H9 (cell line): ENCODE measurements around the gene TRNAU1AP. TPM values are rescaled to one million over a fixed set of nuclear protein-coding genes. Genes with fewer than 3 reads are reported as not detected.

ENCODE experiments used
- DNase-seq: peaks from one replicate; pipeline ENCODE4 v3.0.0-alpha.2; 2017
- H2AFZ ChIP-seq: one replicate; pipeline ENCODE4 v1.6.1; 2013; ENCODE audit warnings: mild to moderate bottlenecking, low read length, control low read depth, moderate library complexity
- H2AK5ac ChIP-seq: 2 replicates; pipeline ENCODE4 v1.6.1; 2013; ENCODE audit warnings: low read length, control low read depth, mixed read lengths; ENCODE audit not compliant: insufficient read length
- H2BK120ac ChIP-seq: one replicate; pipeline ENCODE4 v1.6.1; 2013; ENCODE audit warnings: low read depth, mild to moderate bottlenecking, low read length, control low read depth, inconsistent platforms; ENCODE audit not compliant: poor library complexity, severe bottlenecking
- H2BK12ac ChIP-seq: 2 replicates; pipeline ENCODE4 v1.6.1; 2013; ENCODE audit warnings: low read length, control low read depth, mixed read lengths, low read depth; ENCODE audit not compliant: insufficient read length
- H2BK15ac ChIP-seq: 2 replicates; pipeline ENCODE4 v1.6.1; 2013; ENCODE audit warnings: low read depth, low read length, control low read depth
- H2BK20ac ChIP-seq: one replicate; pipeline ENCODE4 v1.6.1; 2013; ENCODE audit warnings: low read depth, mild to moderate bottlenecking, low read length, control low read depth, inconsistent platforms; ENCODE audit not compliant: poor library complexity, severe bottlenecking
- H2BK5ac ChIP-seq: 2 replicates; pipeline ENCODE4 v1.6.1; 2013; ENCODE audit warnings: low read length, control low read depth, mixed read lengths; ENCODE audit not compliant: insufficient read length
- H3K14ac ChIP-seq: 2 replicates; pipeline ENCODE4 v1.6.1; 2013; ENCODE audit warnings: low read length, control low read depth; ENCODE audit not compliant: insufficient read depth
- H3K18ac ChIP-seq: 2 replicates; pipeline ENCODE4 v1.6.1; 2013; ENCODE audit warnings: low read depth, mild to moderate bottlenecking, mixed read lengths, low read length, control low read depth; ENCODE audit not compliant: insufficient read length
- H3K23ac ChIP-seq: 2 replicates; pipeline ENCODE4 v1.6.1; 2013; ENCODE audit warnings: low read length, control low read depth, mixed read lengths, low read depth; ENCODE audit not compliant: insufficient read length
- H3K23me2 ChIP-seq: 2 replicates; pipeline ENCODE4 v1.6.1; 2013; ENCODE audit warnings: low read depth, mild to moderate bottlenecking, mixed read lengths, low read length, control low read depth; ENCODE audit not compliant: insufficient read length, poor library complexity, severe bottlenecking
- H3K27ac ChIP-seq: 2 replicates; pipeline ENCODE4 v1.5.1; 2013; ENCODE audit warnings: low read length, control low read depth, mixed read lengths, low read depth; ENCODE audit not compliant: insufficient read length
- H3K27me3 ChIP-seq: 2 replicates; pipeline ENCODE4 v1.6.1; 2013; ENCODE audit warnings: low read length, control low read depth, inconsistent platforms; ENCODE audit not compliant: insufficient read depth
- H3K4ac ChIP-seq: 2 replicates; pipeline ENCODE4 v1.6.1; 2013; ENCODE audit warnings: low read depth, mild to moderate bottlenecking, control low read depth, inconsistent platforms, low read length, moderate library complexity
- H3K4me1 ChIP-seq: 2 replicates; pipeline ENCODE4 v1.6.1; 2013; ENCODE audit warnings: low read length, control low read depth, inconsistent platforms; ENCODE audit not compliant: insufficient read depth
- H3K4me2 ChIP-seq: 2 replicates; pipeline ENCODE4 v1.6.1; 2013; ENCODE audit warnings: low read length, control low read depth, mixed read lengths; ENCODE audit not compliant: insufficient read length, insufficient read depth
- H3K56ac ChIP-seq: 2 replicates; pipeline ENCODE4 v1.6.1; 2013; ENCODE audit warnings: low read depth, mild to moderate bottlenecking, mixed read lengths, low read length, control low read depth; ENCODE audit not compliant: insufficient read length
- H3K79me1 ChIP-seq: 2 replicates; pipeline ENCODE4 v1.6.1; 2013; ENCODE audit warnings: low read depth, mild to moderate bottlenecking, moderate library complexity, low read length, control low read depth, inconsistent platforms; ENCODE audit not compliant: insufficient read depth, poor library complexity, severe bottlenecking
- H3K79me2 ChIP-seq: 2 replicates; pipeline ENCODE4 v1.6.1; 2013; ENCODE audit warnings: low read length, control low read depth, inconsistent platforms; ENCODE audit not compliant: insufficient read depth
- H3K9ac ChIP-seq: 2 replicates; pipeline ENCODE4 v1.6.1; 2013; ENCODE audit warnings: low read length, control low read depth, mixed read lengths; ENCODE audit not compliant: insufficient read length; ENCODE audit errors: extremely low read depth
- H3K9me3 ChIP-seq: one replicate; pipeline ENCODE4 v1.6.1; 2013; ENCODE audit warnings: low read depth, low read length, inconsistent platforms; ENCODE audit not compliant: control insufficient read depth
- H3T11ph ChIP-seq: one replicate; pipeline ENCODE4 v1.6.1; 2013; ENCODE audit warnings: mild to moderate bottlenecking, low read length, control low read depth, inconsistent platforms
- H4K20me1 ChIP-seq: one replicate; pipeline ENCODE4 v1.6.1; 2013; ENCODE audit not compliant: control insufficient read depth, insufficient read length, insufficient read depth
- H4K5ac ChIP-seq: 2 replicates; pipeline ENCODE4 v1.6.1; 2013; ENCODE audit warnings: low read depth, mild to moderate bottlenecking, mixed read lengths, low read length, control low read depth; ENCODE audit not compliant: insufficient read length
- H4K8ac ChIP-seq: replicated peaks from 2 replicates; pipeline ENCODE4 v1.6.1; 2013; ENCODE audit warnings: low read length, control low read depth, mixed read lengths, low read depth; ENCODE audit not compliant: insufficient read length
- H4K91ac ChIP-seq: 2 replicates; pipeline ENCODE4 v1.6.1; 2013; ENCODE audit warnings: low read depth, mild to moderate bottlenecking, moderate library complexity, mixed read lengths, low read length, control low read depth; ENCODE audit not compliant: insufficient read length
- H3K27ac Mint-ChIP-seq, 3 experiments: 2 replicates in 2 of 3; 3 replicates in 1 of 3; pipeline ENCODE4 v1.8.0; 2020 to 2021; ENCODE audit warnings: mixed read lengths in 3 of 3, mild to moderate bottlenecking in 1 of 3, moderate library complexity in 1 of 3
- H3K27me3 Mint-ChIP-seq: 2 replicates; pipeline ENCODE4 v1.8.0; 2021; ENCODE audit warnings: low read depth, mild to moderate bottlenecking, moderate library complexity, mixed read lengths
- H3K36me3 Mint-ChIP-seq, 3 experiments: 2 replicates in 2 of 3; 3 replicates in 1 of 3; pipeline ENCODE4 v1.8.0; 2020 to 2021; ENCODE audit warnings: low read depth in 3 of 3, mixed read lengths in 3 of 3; ENCODE audit not compliant: insufficient read depth in 1 of 3
- H3K4me1 Mint-ChIP-seq, 2 experiments: 2 replicates each; pipeline ENCODE4 v1.8.0; 2020; ENCODE audit warnings: mixed read lengths in 2 of 2
- H3K4me3 Mint-ChIP-seq, 2 experiments: 2 replicates in 1 of 2; 3 replicates in 1 of 2; pipeline ENCODE4 v1.8.0; 2020 to 2021; ENCODE audit warnings: mild to moderate bottlenecking in 2 of 2, mixed read lengths in 2 of 2, moderate library complexity in 1 of 2
- H3K9me3 Mint-ChIP-seq, 2 experiments: 2 replicates in 1 of 2; 3 replicates in 1 of 2; pipeline ENCODE4 v1.8.0; 2020; ENCODE audit warnings: mild to moderate bottlenecking in 2 of 2, mixed read lengths in 2 of 2, moderate library complexity in 1 of 2
- WGBS: extraction: QIAGEN DNeasy Blood & Tissue Kit; methylation state at CpG from one replicate; pipeline ENCODE4 v1.1.7; 2013; ENCODE audit warnings: missing lambda C conversion rate, low lambda C conversion rate, mixed read lengths; ENCODE audit not compliant: insufficient read length; ENCODE audit errors: extremely low coverage; 5-methylcytosine and 5-hydroxymethylcytosine counted together
- total RNA-seq: library from RNA; stranded (reverse); gene quantifications from 2 replicates; pipeline ENCODE4 v1.2.1, GENCODE V29; 2021
- TF ChIP-seq, protein P1 (sequence below): fragments of 200-600 bp; sonication (generic); conservative IDR thresholded peaks from 3 replicates; pipeline ENCODE4 v1.8.0; 2021; ENCODE audit warnings: antibody characterized with exemption, mild to moderate bottlenecking

Gene TRNAU1AP
- total RNA-seq, 1 experiment from 2014 or later: 45.0 TPM

DNA sequence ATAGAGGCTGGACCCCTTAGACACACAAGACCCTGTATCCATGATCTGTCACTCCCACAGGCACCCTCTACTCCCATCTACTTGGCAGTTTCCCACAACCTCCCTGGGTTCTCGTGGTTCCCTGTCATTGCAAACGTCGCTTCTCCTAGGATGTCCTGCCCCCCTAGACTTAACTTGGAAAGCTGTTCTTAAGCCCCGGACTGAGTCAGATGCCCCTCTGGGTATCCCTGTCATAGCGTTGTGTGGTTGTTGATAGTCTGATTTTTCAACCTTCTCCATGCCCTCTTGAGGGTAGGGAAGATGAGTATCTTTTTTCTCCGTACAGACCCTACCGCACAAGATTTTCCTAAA is 35.3 kb upstream of the TRNAU1AP start:
- Histone ChIP-seq H2BK12ac (no peak overlapping the region), H3K9ac (no peak overlapping the region), H3K4me2 (peak overlapping the region; percentile 18), H3K9me3 (no peaks in the 10 kb centered on the region), H3T11ph (no peak overlapping the region), H3K23me2 (peaks cover 8% of the 10 kb centered on the region), H3K14ac (no peak overlapping the region), H2BK120ac (no peak overlapping the region), H2BK20ac (no peak overlapping the region), H2BK5ac (no peak overlapping the region), H2BK15ac (no peak overlapping the region), H3K56ac (no peak overlapping the region), H3K79me2 (peaks cover 20% of the 10 kb centered on the region; the same call in 1 of the 2 replicates), H4K91ac (no peak overlapping the region), H3K18ac (no peak overlapping the region), H2AFZ (no peak overlapping the region), H4K8ac (no peak overlapping the region), H4K5ac (no peak overlapping the region), H3K79me1 (no peaks in the 10 kb centered on the region), H3K27me3 (no peaks in the 10 kb centered on the region), H4K20me1 (no peaks in the 10 kb centered on the region), H3K4ac (no peak overlapping the region), H3K4me1 (peaks cover 14% of the 10 kb centered on the region), H3K27ac (no peak overlapping the region), H3K23ac (no peak overlapping the region), H2AK5ac (no peak overlapping the region)
- DNase-seq: peak; percentile 54
- no CpG with 5 or more reads among the region's 7 CpGs for WGBS
- peak overlapping the region; percentile 74 to 85 for H3K4me3 Mint-ChIP-seq
- 0 out of 5 replicates have a peak, but pooled peaks cover 0 to 3% of the 10 kb centered on the region in 2 experiments for H3K9me3 Mint-ChIP-seq
- H3K4me1 Mint-ChIP-seq: peaks cover 31 to 37% of the 10 kb centered on the region in 2 experiments
- H3K27me3 Mint-ChIP-seq: peaks cover 11% of the 10 kb centered on the region
- peak overlapping the region; percentile 22 to 73 (median 71); a peak in 6 of 7 replicates for H3K27ac Mint-ChIP-seq
- TF ChIP-seq, protein P1, sequence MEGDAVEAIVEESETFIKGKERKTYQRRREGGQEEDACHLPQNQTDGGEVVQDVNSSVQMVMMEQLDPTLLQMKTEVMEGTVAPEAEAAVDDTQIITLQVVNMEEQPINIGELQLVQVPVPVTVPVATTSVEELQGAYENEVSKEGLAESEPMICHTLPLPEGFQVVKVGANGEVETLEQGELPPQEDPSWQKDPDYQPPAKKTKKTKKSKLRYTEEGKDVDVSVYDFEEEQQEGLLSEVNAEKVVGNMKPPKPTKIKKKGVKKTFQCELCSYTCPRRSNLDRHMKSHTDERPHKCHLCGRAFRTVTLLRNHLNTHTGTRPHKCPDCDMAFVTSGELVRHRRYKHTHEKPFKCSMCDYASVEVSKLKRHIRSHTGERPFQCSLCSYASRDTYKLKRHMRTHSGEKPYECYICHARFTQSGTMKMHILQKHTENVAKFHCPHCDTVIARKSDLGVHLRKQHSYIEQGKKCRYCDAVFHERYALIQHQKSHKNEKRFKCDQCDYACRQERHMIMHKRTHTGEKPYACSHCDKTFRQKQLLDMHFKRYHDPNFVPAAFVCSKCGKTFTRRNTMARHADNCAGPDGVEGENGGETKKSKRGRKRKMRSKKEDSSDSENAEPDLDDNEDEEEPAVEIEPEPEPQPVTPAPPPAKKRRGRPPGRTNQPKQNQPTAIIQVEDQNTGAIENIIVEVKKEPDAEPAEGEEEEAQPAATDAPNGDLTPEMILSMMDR: no peak
- peaks cover 14 to 26% (median 22%) of the 10 kb centered on the region in 3 experiments for H3K36me3 Mint-ChIP-seq
